Activated CD4-positive, alpha-beta memory T cell treated with anti-CD3 and anti-CD28 coated beads for 36 hours (primary cell): ENCODE results near the gene TCF25. TPM values are rescaled to one million over a fixed set of nuclear protein-coding genes. Genes with fewer than 3 reads are reported as not detected.
A peak's percentile ranks its signal among the peaks of the same experiment; 100 is the strongest.

Experiments used
- CTCF ChIA-PET: fragments of 350-600 bp; sonication (Branson Sonifier 250); formaldehyde crosslinking; loops from one replicate; lab custom pipeline; 2021; ENCODE audit warnings: antibody characterized with exemption, inconsistent platforms; lab: Charles Lee
- POLR2A ChIA-PET: fragments of 350-600 bp; sonication (Branson Sonifier 250); formaldehyde crosslinking; loops from one replicate; lab custom pipeline; 2021; ENCODE audit warnings: antibody characterized with exemption; lab: Charles Lee
- DNase-seq: peaks from one replicate; pipeline ENCODE4 v3.0.0-alpha.2; 2020
- H3K27ac Mint-ChIP-seq: one replicate; pipeline ENCODE4 v1.8.0; 2021; ENCODE audit warnings: mixed read lengths
- H3K27me3 Mint-ChIP-seq: one replicate; pipeline ENCODE4 v1.8.0; 2021; ENCODE audit warnings: mixed read lengths
- H3K36me3 Mint-ChIP-seq: one replicate; pipeline ENCODE4 v1.8.0; 2021; ENCODE audit warnings: mixed read lengths
- H3K4me1 Mint-ChIP-seq: one replicate; pipeline ENCODE4 v1.8.0; 2021; ENCODE audit warnings: low read depth, mixed read lengths
- H3K4me3 Mint-ChIP-seq: one replicate; pipeline ENCODE4 v1.8.0; 2021; ENCODE audit warnings: mild to moderate bottlenecking, mixed read lengths
- H3K9me3 Mint-ChIP-seq: one replicate; pipeline ENCODE4 v1.8.0; 2021; ENCODE audit warnings: mixed read lengths
- intact Hi-C: fragments of 100-400 bp; cut with micrococcal nuclease; formaldehyde crosslinking; loops from one replicate; pipeline ENCODE4 v1.15.1; 2023
- total RNA-seq, 2 experiments: library from RNA; stranded (reverse); gene quantifications; one replicate each; pipeline ENCODE4 v1.2.3, GENCODE V29; 2021

The TCF25 gene
- total RNA-seq, 2 experiments from 2014 or later = 139 to 147 TPM

DNA sequence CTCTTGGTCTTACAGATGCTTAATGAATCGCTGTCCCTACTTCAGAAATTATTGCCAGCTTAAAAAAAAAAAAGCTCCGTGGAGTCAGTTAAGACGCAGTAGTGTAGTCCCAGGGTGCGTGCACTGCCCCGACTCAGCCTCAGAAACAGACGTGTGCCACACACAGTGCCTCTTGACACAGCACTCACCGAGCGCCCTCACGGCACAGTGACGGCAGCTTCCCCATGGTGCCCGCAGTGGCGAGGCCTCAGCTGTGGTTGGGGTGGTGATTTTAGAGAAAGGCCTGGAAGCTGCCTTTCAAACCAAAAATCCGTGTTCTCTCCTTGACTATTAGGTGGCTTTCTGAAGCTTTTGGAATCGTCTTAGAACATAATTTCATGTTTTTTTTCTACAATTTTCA lies 13.9 kb downstream of the TCF25 start:
- no peak overlapping the region for H3K27ac Mint-ChIP-seq
- no peak overlapping the region for H3K4me3 Mint-ChIP-seq
- CTCF ChIA-PET = interaction anchor here (0.6 to 2.0 kb wide), 2 partner anchors 23 to 28 kb away, joined by 3 to 8 read pairs; no protein-coding TSS in a partner anchor
- peaks cover 9% of the 10 kb centered on the region for H3K4me1 Mint-ChIP-seq
- peaks cover 56% of the 10 kb centered on the region for H3K36me3 Mint-ChIP-seq
- intact Hi-C loops = no loop called here
- H3K27me3 Mint-ChIP-seq = no peaks in the 10 kb centered on the region
- POLR2A ChIA-PET = interaction anchor here (1.5 kb wide), 1 partner anchor 9 kb away, joined by 3 read pairs; no protein-coding TSS in a partner anchor
- no peak for DNase-seq
- no peaks in the 10 kb centered on the region for H3K9me3 Mint-ChIP-seq

DNA sequence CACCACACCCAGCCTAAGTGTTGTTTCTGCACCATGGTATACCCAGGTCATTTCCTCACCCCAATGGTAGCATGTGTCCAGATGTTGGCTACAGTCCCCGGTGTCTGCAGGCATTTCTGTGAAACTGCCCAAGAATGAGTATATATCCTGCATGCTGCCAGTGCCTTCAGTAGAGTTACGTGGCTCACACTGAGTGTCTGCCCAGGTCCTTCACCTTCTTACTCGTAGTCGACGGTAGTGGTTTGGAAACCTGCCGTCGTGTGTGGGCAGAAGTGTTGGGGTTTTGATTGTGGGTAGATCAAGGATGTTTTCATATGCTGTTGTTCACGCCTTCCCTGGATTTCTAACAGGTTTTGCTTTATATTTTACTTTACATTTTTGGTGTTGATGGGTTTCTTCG lies 16.8 kb downstream of the TCF25 start:
- peaks cover 44% of the 10 kb centered on the region for H3K36me3 Mint-ChIP-seq
- no peaks in the 10 kb centered on the region for H3K9me3 Mint-ChIP-seq
- ChIA-PET POLR2A (no interaction called here), CTCF (interaction anchor here (1.1 kb wide), 1 partner anchor 20 kb away, joined by 3 read pairs; no protein-coding TSS in a partner anchor)
- no peak overlapping the region for H3K4me3 Mint-ChIP-seq
- peak overlapping the region; percentile 33 for H3K27ac Mint-ChIP-seq
- intact Hi-C loops = no loop called here
- peak; percentile 73 for DNase-seq
- peaks cover 9% of the 10 kb centered on the region for H3K4me1 Mint-ChIP-seq
- no peaks in the 10 kb centered on the region for H3K27me3 Mint-ChIP-seq

DNA sequence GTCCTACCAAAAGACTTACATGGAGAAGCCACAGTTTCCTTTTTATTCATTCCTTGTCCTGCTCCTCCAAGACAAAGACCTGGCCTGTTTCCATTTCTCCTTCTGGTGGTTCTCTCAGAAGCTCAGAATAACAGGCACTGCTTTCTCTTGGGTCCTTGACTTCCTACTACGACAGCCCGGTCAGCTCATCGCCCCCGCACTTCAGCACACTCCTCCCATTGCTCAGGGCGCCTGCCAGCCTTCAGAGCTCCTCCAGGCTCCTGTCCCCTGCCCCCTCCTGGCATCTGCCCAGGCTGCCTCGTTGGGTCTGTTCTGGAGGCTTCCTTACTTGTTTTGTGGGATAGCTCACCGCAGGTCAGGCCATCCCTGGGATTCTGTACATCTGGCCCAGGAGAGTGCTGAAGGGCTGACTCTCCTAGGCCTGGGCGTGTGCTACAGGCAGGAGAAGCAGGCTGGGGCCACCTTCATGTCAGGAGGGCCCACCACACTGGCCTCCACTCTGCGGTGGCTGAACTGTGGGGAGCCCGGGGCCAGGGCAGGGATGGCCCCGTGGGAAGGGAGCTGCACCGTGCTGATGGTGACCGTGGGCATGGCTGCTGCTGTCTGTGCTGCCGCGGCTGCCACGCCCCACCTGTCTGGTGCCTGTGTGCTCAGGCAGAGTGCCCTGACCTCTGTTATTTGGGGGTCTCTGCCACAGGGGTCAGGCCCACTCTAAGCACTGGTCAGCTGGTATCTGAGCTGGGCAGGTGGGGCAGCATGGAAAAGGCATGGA lies 17.7 kb downstream of the TCF25 start:
- no peak for DNase-seq
- ChIA-PET POLR2A (no interaction called here), CTCF (interaction anchor here (0.9 to 1.1 kb wide), 2 partner anchors 19 to 191 kb away, joined by 3 read pairs; no protein-coding TSS in a partner anchor)
- no peaks in the 10 kb centered on the region for H3K9me3 Mint-ChIP-seq
- no peak overlapping the region for H3K4me3 Mint-ChIP-seq
- no peak overlapping the region for H3K27ac Mint-ChIP-seq
- H3K4me1 Mint-ChIP-seq = peaks cover 9% of the 10 kb centered on the region
- H3K36me3 Mint-ChIP-seq = peaks cover 40% of the 10 kb centered on the region
- intact Hi-C loops = no loop called here
- H3K27me3 Mint-ChIP-seq = no peaks in the 10 kb centered on the region

DNA sequence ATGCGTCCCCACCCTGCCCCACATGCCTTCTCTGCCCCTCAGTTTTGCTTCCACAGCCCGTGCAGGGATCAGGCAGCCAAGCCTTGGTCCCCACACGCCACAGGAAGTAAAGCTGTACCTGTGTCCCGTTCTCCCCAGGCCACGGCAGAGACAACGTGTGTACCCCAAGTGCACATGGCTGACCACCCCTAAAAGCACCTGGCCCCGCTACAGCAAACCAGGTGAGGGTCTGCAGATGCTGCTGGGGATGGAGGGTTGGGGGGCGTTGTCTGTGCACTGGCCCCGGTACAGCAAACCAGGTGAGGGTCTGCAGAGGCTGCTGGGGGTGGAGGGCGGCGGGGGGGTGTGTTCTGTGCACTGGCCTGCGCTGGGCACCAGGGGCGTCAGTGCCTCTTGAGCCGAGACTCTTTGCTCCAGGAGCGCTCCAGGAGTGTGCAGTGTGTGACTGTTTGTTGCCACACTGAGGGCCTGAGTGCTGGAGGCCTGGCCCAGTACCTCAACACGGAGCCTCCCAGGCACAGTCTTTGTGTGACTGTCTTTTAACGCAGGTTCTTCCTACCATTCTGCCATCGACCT lies 18.8 kb downstream of the TCF25 start:
- ChIA-PET CTCF (no interaction called here), POLR2A (no interaction called here)
- intact Hi-C loops = no loop called here
- no peak overlapping the region for H3K27ac Mint-ChIP-seq
- peaks cover 37% of the 10 kb centered on the region for H3K36me3 Mint-ChIP-seq
- DNase-seq = no peak
- H3K4me1 Mint-ChIP-seq = peaks cover 9% of the 10 kb centered on the region
- H3K27me3 Mint-ChIP-seq = no peaks in the 10 kb centered on the region
- H3K9me3 Mint-ChIP-seq = no peaks in the 10 kb centered on the region
- H3K4me3 Mint-ChIP-seq = no peak overlapping the region

DNA sequence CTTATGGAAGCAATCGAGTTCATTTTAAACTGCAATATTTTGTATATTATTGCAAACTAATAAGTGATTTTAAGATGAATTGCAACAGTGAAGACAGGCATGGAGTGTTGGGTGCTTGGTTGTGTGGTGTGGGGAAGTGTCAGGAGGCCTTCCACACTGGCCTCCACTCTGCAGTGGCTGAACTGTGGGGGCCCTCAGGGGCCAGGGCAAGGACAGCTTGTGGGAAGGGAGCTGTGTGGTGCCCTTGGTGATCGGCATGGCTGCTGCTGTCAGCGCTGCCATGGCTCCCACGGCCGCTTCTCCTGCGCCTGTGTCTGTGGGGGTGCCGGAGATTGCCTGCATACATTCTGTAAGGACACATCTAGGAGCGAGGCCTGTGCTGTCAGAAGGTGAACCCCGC lies 19.2 kb downstream of the TCF25 start:
- Mint-ChIP-seq H3K27me3 (no peaks in the 10 kb centered on the region), H3K4me1 (peaks cover 9% of the 10 kb centered on the region), H3K36me3 (peaks cover 32% of the 10 kb centered on the region), H3K9me3 (no peaks in the 10 kb centered on the region), H3K27ac (no peak overlapping the region), H3K4me3 (no peak overlapping the region)
- CTCF ChIA-PET = no interaction called here
- DNase-seq = no peak
- POLR2A ChIA-PET = no interaction called here
- intact Hi-C loops = no loop called here

DNA sequence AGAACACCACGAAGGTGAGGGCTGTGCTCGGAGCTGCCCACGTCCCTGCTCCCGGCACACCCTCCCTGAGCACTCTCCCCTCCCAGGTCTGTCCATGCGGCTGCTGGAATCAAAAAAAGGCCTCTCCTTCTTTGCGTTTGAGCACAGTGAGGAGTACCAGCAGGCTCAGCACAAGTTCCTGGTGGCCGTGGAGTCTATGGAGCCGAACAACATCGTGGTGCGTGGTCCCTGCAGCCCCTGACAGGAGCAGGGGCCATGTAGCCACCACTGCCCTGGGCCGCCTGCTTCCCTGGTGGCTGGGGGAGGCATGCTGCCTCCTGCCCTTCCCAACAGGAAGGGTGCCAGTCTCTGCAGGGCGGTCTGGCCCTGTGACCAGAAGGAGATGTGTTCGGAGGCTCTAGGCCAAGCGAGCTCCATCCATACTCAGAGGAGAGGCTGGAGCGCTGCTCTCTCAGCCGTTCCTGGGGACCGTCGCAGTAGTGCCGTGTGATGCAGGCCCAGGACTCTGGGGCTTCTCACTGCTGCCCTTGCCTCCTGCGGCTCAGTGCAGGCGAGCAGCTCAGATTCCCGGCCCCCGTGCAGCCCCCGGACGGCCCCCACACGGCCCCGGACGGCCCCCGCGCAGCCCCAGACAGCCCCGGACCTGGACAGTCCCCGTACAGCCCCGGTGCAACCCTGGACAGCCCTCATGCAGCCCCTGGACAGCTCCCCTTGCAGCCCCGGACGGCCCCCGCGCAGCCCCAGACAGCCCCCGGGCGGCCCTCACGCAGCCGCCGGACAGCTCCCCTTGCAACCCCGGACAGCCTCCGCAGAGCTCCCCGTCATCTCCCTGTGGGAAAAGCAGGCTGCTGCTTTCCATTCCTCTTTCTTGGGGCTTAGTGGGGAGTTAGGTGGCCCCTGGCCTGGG lies 20.5 kb downstream of the TCF25 start:
- CTCF ChIA-PET = interaction anchor here (1.3 kb wide), 1 partner anchor 16 kb away, joined by 3 read pairs; no protein-coding TSS in a partner anchor
- POLR2A ChIA-PET = no interaction called here
- Mint-ChIP-seq H3K27ac (no peak overlapping the region), H3K27me3 (no peaks in the 10 kb centered on the region), H3K4me1 (peaks cover 9% of the 10 kb centered on the region), H3K4me3 (no peak overlapping the region), H3K36me3 (peaks cover 32% of the 10 kb centered on the region), H3K9me3 (no peaks in the 10 kb centered on the region)
- intact Hi-C loops = no loop called here
- no peak for DNase-seq

DNA sequence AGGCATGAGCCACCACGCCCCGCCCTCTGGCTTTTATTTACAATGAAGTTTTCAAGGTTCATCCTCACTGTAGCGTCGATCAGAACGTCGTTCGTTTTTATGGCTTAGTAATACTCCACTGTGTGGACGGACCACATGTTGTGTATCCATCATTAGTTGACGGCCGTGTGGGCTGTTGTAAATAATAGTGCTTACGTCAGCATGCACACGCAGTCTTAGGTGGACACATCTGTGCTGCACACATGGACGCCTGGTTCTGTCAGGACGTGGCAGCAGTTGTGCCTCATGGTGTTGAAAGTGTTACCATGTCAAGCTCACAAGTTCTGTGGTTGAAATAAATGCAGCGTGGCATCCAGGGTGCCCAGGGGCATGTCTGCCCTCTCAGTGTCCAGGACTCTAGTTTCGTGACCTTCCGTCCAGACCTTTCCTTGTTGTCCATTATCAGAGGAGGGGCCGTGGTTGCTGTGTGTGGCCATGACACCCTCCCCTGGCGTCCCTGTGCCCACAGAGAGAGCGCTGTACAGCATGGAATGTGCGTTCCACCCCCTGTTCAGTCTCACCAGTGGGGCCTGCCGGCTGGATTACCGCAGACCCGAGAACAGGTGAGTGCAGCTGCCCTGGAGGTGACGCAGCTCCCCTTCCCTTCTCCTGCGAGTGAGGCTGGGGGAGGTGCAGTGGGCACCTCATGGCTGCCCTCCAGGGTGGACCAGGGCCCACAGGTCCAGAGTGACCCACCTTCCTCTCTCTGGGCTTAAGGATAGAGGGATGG lies 22.3 kb downstream of the TCF25 start:
- Mint-ChIP-seq H3K9me3 (no peaks in the 10 kb centered on the region), H3K36me3 (peaks cover 38% of the 10 kb centered on the region), H3K27me3 (no peaks in the 10 kb centered on the region), H3K4me1 (peaks cover 7% of the 10 kb centered on the region), H3K4me3 (no peak overlapping the region), H3K27ac (no peak overlapping the region)
- no peak for DNase-seq
- intact Hi-C loops = no loop called here
- POLR2A ChIA-PET = no interaction called here
- CTCF ChIA-PET = interaction anchor here (0.8 kb wide), 1 partner anchor 33 kb away, joined by 3 read pairs; no protein-coding TSS in a partner anchor

DNA sequence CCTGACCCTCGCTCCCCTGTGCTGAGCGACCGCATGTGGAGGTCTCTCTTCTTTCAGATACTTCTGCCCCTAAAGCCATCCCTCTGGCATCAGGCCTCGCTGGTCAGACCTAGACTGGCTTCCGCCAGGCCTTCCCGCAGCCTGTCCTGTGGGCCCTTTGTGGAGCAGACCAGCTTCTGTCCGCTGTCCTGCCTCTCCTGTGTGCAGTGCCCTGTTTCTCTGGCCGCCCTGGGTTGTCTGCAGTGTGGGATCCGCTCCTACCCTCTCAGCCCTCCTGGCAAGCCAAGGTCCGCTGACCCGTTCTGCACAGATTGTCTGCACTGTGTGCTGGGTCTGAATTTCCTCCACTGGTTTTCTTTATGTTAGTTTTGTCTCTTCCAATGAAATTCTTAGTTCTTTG lies 23.8 kb downstream of the TCF25 start:
- ChIA-PET POLR2A (no interaction called here), CTCF (interaction anchor here (1.2 kb wide), 1 partner anchor 13 kb away, joined by 4 read pairs; no protein-coding TSS in a partner anchor)
- peaks cover 30% of the 10 kb centered on the region for H3K36me3 Mint-ChIP-seq
- no peaks in the 10 kb centered on the region for H3K9me3 Mint-ChIP-seq
- H3K27me3 Mint-ChIP-seq = no peaks in the 10 kb centered on the region
- intact Hi-C loops = no loop called here
- DNase-seq = no peak
- no peak overlapping the region for H3K4me3 Mint-ChIP-seq
- H3K27ac Mint-ChIP-seq = no peak overlapping the region
- H3K4me1 Mint-ChIP-seq = peaks cover 3% of the 10 kb centered on the region

DNA sequence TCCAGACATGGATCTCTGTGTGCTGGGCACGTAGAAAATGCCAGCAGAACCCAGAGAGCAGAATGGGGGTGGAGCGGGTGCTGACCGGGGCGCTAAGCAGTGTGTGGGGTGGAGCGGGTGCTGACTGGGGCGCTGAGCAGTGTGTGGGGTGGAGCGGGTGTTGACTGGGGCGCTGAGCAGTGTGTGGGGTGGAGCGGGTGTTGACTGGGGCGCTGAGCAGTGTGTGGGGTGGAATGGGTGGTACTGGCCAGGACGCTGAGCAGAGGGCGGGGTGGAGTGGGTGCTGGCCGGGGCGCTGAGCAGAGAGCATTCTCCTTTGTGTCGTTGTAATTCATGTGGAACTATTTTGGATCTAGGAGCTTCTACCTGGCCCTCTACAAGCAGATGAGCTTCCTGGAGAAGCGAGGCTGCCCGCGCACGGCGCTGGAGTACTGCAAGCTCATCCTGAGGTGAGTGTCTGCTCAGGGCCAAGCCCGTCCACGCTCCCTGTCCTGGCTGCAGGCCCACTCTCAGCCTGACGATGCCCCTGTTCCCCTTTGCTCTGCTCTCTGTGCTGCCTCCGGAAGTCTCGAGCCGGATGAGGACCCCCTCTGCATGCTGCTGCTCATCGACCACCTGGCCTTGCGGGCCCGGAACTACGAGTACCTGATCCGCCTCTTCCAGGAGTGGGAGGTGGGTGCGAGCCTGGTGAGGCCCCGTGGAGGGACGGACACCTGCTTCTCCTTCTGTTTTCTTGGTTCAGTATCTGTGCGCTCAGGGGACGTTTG lies 25.0 kb downstream of the TCF25 start:
- peaks cover 26% of the 10 kb centered on the region for H3K36me3 Mint-ChIP-seq
- H3K4me1 Mint-ChIP-seq = peaks cover 3% of the 10 kb centered on the region
- H3K9me3 Mint-ChIP-seq = no peaks in the 10 kb centered on the region
- POLR2A ChIA-PET = no interaction called here
- intact Hi-C loops = no loop called here
- no peak overlapping the region for H3K27ac Mint-ChIP-seq
- CTCF ChIA-PET = interaction anchor here (1.0 kb wide), 1 partner anchor 12 kb away, joined by 5 read pairs; no protein-coding TSS in a partner anchor
- no peak for DNase-seq
- H3K4me3 Mint-ChIP-seq = no peak overlapping the region
- no peaks in the 10 kb centered on the region for H3K27me3 Mint-ChIP-seq

DNA sequence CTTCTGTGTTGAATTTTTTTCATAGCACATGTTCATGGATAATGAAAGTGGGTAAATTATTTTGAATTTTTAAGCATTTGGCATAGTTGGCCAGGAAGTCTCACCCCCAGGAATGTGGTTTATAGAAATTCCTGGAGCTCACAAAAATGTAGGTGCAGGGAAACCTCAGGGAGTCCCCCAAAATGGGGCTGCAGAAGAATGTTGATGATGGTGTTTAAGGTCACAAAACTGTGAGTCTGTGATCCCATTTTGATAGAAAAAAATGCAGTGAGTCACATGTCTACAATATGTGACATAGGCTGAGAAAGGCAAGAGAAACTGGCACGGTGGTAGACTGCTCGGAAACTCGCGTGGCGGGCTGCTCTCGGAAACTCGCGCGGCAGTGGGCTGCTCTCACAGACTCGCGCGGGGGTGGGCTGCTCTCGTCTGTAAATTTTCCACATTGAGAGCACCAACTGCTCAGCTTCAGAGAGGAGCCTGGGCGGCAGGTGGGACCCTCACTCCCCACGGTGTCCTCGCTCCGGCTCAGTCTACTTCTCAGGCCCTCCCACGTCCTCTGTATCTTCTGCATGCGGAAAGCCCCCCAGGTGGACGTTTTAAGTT lies 26.6 kb downstream of the TCF25 start:
- intact Hi-C loops = no loop called here
- H3K4me1 Mint-ChIP-seq = peaks cover 3% of the 10 kb centered on the region
- H3K27ac Mint-ChIP-seq = no peak overlapping the region
- ChIA-PET CTCF (no interaction called here), POLR2A (no interaction called here)
- no peaks in the 10 kb centered on the region for H3K9me3 Mint-ChIP-seq
- no peaks in the 10 kb centered on the region for H3K27me3 Mint-ChIP-seq
- H3K36me3 Mint-ChIP-seq = peaks cover 25% of the 10 kb centered on the region
- H3K4me3 Mint-ChIP-seq = no peak overlapping the region
- DNase-seq = no peak
